Measurements from ENCODE around the gene IL7R.
"Not testable (repeated sequence)": the region's sequence is repeated elsewhere in the genome, so short reads cannot be mapped to it uniquely, and the experiment has no call there.

Gene IL7R

GRCh38 chr5:35842856-35843255 is 13.8 kb upstream of the IL7R start:
- H3K4me1 ChIP-seq (ENCODE audit: control insufficient read depth, insufficient read depth, low read length, unreplicated experiment) = peaks cover 10% of the 10 kb centered on the region
- no peak overlapping the region for H3K4me3 ChIP-seq (ENCODE audit: low read depth, low read length)
- H3K27ac ChIP-seq (ENCODE audit: low read depth, low read length) = no peak overlapping the region
- H2AFZ ChIP-seq (ENCODE audit: low read length, unreplicated experiment) = no peak overlapping the region
- H3K27me3 ChIP-seq (ENCODE audit: insufficient read depth, low read length) = no peaks in the 10 kb centered on the region
- no peaks in the 10 kb centered on the region for H3K36me3 ChIP-seq (ENCODE audit: insufficient read depth, low read length)
- no peaks in the 10 kb centered on the region for H3K79me2 ChIP-seq (ENCODE audit: control insufficient read depth, insufficient read depth, low read length, unreplicated experiment)

GRCh38 chr5:35845508-35845907 is 11.2 kb upstream of the IL7R start:
- not testable (repeated sequence) for H2AFZ ChIP-seq (ENCODE audit: low read length, unreplicated experiment); H3K4me3 ChIP-seq (ENCODE audit: low read depth, low read length); H3K36me3 ChIP-seq (ENCODE audit: insufficient read depth, low read length); H3K79me2 ChIP-seq (ENCODE audit: control insufficient read depth, insufficient read depth, low read length, unreplicated experiment); H3K27ac ChIP-seq (ENCODE audit: low read depth, low read length); H3K4me1 ChIP-seq (ENCODE audit: control insufficient read depth, insufficient read depth, low read length, unreplicated experiment); H3K27me3 ChIP-seq (ENCODE audit: insufficient read depth, low read length)

GRCh38 chr5:35847491-35847890 is 9.2 kb upstream of the IL7R start:
- H3K4me1 ChIP-seq (ENCODE audit: control insufficient read depth, insufficient read depth, low read length, unreplicated experiment) = peaks cover 11% of the 10 kb centered on the region
- H3K27ac ChIP-seq (ENCODE audit: low read depth, low read length) = no peak overlapping the region
- H3K27me3 ChIP-seq (ENCODE audit: insufficient read depth, low read length) = no peaks in the 10 kb centered on the region
- no peaks in the 10 kb centered on the region for H3K79me2 ChIP-seq (ENCODE audit: control insufficient read depth, insufficient read depth, low read length, unreplicated experiment)
- H2AFZ ChIP-seq (ENCODE audit: low read length, unreplicated experiment) = no peak overlapping the region
- no peaks in the 10 kb centered on the region for H3K36me3 ChIP-seq (ENCODE audit: insufficient read depth, low read length)
- H3K4me3 ChIP-seq (ENCODE audit: low read depth, low read length) = no peak overlapping the region

GRCh38 chr5:35847961-35848360 is 8.7 kb upstream of the IL7R start:
- no peaks in the 10 kb centered on the region for H3K27me3 ChIP-seq (ENCODE audit: insufficient read depth, low read length)
- no peaks in the 10 kb centered on the region for H3K79me2 ChIP-seq (ENCODE audit: control insufficient read depth, insufficient read depth, low read length, unreplicated experiment)
- no peak overlapping the region for H3K4me3 ChIP-seq (ENCODE audit: low read depth, low read length)
- H3K27ac ChIP-seq (ENCODE audit: low read depth, low read length) = no peak overlapping the region
- peaks cover 16% of the 10 kb centered on the region for H3K4me1 ChIP-seq (ENCODE audit: control insufficient read depth, insufficient read depth, low read length, unreplicated experiment)
- H3K36me3 ChIP-seq (ENCODE audit: insufficient read depth, low read length) = no peaks in the 10 kb centered on the region
- H2AFZ ChIP-seq (ENCODE audit: low read length, unreplicated experiment) = no peak overlapping the region

GRCh38 chr5:35849860-35850259 is 6.8 kb upstream of the IL7R start:
- Histone ChIP-seq H3K27ac (ENCODE audit: low read depth, low read length) (no peak overlapping the region), H3K4me1 (ENCODE audit: control insufficient read depth, insufficient read depth, low read length, unreplicated experiment) (peaks cover 34% of the 10 kb centered on the region), H3K79me2 (ENCODE audit: control insufficient read depth, insufficient read depth, low read length, unreplicated experiment) (no peaks in the 10 kb centered on the region), H3K27me3 (ENCODE audit: insufficient read depth, low read length) (no peaks in the 10 kb centered on the region), H3K4me3 (ENCODE audit: low read depth, low read length) (no peak overlapping the region), H2AFZ (ENCODE audit: low read length, unreplicated experiment) (no peak overlapping the region), H3K36me3 (ENCODE audit: insufficient read depth, low read length) (no peaks in the 10 kb centered on the region)

GRCh38 chr5:35850967-35851680 is 5.6 kb upstream of the IL7R start:
- Histone ChIP-seq H3K4me3 (ENCODE audit: low read depth, low read length) (peak overlapping the region; percentile 71), H3K79me2 (ENCODE audit: control insufficient read depth, insufficient read depth, low read length, unreplicated experiment) (no peaks in the 10 kb centered on the region), H2AFZ (ENCODE audit: low read length, unreplicated experiment) (peak overlapping the region; percentile 64), H3K27ac (ENCODE audit: low read depth, low read length) (peak overlapping the region; percentile 11; the same call in 1 of the 2 replicates), H3K27me3 (ENCODE audit: insufficient read depth, low read length) (no peaks in the 10 kb centered on the region), H3K4me1 (ENCODE audit: control insufficient read depth, insufficient read depth, low read length, unreplicated experiment) (peaks cover 46% of the 10 kb centered on the region), H3K36me3 (ENCODE audit: insufficient read depth, low read length) (no peaks in the 10 kb centered on the region)

GRCh38 chr5:35852084-35852734 is 4.5 kb upstream of the IL7R start:
- peak overlapping the region; percentile 64 for H2AFZ ChIP-seq (ENCODE audit: low read length, unreplicated experiment)
- peak overlapping the region; percentile 40; the same call in 1 of the 2 replicates for H3K27ac ChIP-seq (ENCODE audit: low read depth, low read length)
- H3K36me3 ChIP-seq (ENCODE audit: insufficient read depth, low read length) = no peaks in the 10 kb centered on the region
- peak overlapping the region; percentile 71 for H3K4me3 ChIP-seq (ENCODE audit: low read depth, low read length)
- H3K27me3 ChIP-seq (ENCODE audit: insufficient read depth, low read length) = no peaks in the 10 kb centered on the region
- no peaks in the 10 kb centered on the region for H3K79me2 ChIP-seq (ENCODE audit: control insufficient read depth, insufficient read depth, low read length, unreplicated experiment)
- H3K4me1 ChIP-seq (ENCODE audit: control insufficient read depth, insufficient read depth, low read length, unreplicated experiment) = peaks cover 49% of the 10 kb centered on the region

- Histone ChIP-seq H2AFZ (ENCODE audit: low read length, unreplicated experiment) (peak overlapping the region; percentile 64), H3K27ac (ENCODE audit: low read depth, low read length) (peak overlapping the region; percentile 40; the same call in 1 of the 2 replicates), H3K27me3 (ENCODE audit: insufficient read depth, low read length) (no peaks in the 10 kb centered on the region), H3K4me3 (ENCODE audit: low read depth, low read length) (peak overlapping the region; percentile 71; the same call in 1 of the 2 replicates), H3K79me2 (ENCODE audit: control insufficient read depth, insufficient read depth, low read length, unreplicated experiment) (no peaks in the 10 kb centered on the region), H3K4me1 (ENCODE audit: control insufficient read depth, insufficient read depth, low read length, unreplicated experiment) (peaks cover 52% of the 10 kb centered on the region), H3K36me3 (ENCODE audit: insufficient read depth, low read length) (no peaks in the 10 kb centered on the region)
Measured at GRCh38 chr5:35852773-35853172, 3.9 kb upstream of the IL7R start.

GRCh38 chr5:35853631-35854030 is 3.1 kb upstream of the IL7R start:
- peak overlapping the region; percentile 40 for H3K27ac ChIP-seq (ENCODE audit: low read depth, low read length)
- no peaks in the 10 kb centered on the region for H3K27me3 ChIP-seq (ENCODE audit: insufficient read depth, low read length)
- no peaks in the 10 kb centered on the region for H3K36me3 ChIP-seq (ENCODE audit: insufficient read depth, low read length)
- no peak overlapping the region for H2AFZ ChIP-seq (ENCODE audit: low read length, unreplicated experiment)
- peaks cover 54% of the 10 kb centered on the region for H3K4me1 ChIP-seq (ENCODE audit: control insufficient read depth, insufficient read depth, low read length, unreplicated experiment)
- H3K4me3 ChIP-seq (ENCODE audit: low read depth, low read length) = no peak overlapping the region
- peaks cover 1% of the 10 kb centered on the region for H3K79me2 ChIP-seq (ENCODE audit: control insufficient read depth, insufficient read depth, low read length, unreplicated experiment)

- Histone ChIP-seq H3K36me3 (ENCODE audit: insufficient read depth, low read length) (no peaks in the 10 kb centered on the region), H2AFZ (ENCODE audit: low read length, unreplicated experiment) (peak overlapping the region; percentile 37), H3K27me3 (ENCODE audit: insufficient read depth, low read length) (no peaks in the 10 kb centered on the region), H3K27ac (ENCODE audit: low read depth, low read length) (peak overlapping the region; percentile 8; the same call in 1 of the 2 replicates), H3K4me3 (ENCODE audit: low read depth, low read length) (no peak overlapping the region), H3K79me2 (ENCODE audit: control insufficient read depth, insufficient read depth, low read length, unreplicated experiment) (peaks cover 8% of the 10 kb centered on the region), H3K4me1 (ENCODE audit: control insufficient read depth, insufficient read depth, low read length, unreplicated experiment) (peaks cover 61% of the 10 kb centered on the region)
Measured at GRCh38 chr5:35854248-35854647, 2.4 kb upstream of the IL7R start.

GRCh38 chr5:35855187-35855586 is 1.5 kb upstream of the IL7R start:
- Histone ChIP-seq H3K79me2 (ENCODE audit: control insufficient read depth, insufficient read depth, low read length, unreplicated experiment) (peaks cover 17% of the 10 kb centered on the region), H3K27me3 (ENCODE audit: insufficient read depth, low read length) (no peaks in the 10 kb centered on the region), H3K36me3 (ENCODE audit: insufficient read depth, low read length) (no peaks in the 10 kb centered on the region), H3K4me3 (ENCODE audit: low read depth, low read length) (no peak overlapping the region), H2AFZ (ENCODE audit: low read length, unreplicated experiment) (peak overlapping the region; percentile 10), H3K27ac (ENCODE audit: low read depth, low read length) (peak overlapping the region; percentile 26; the same call in 1 of the 2 replicates), H3K4me1 (ENCODE audit: control insufficient read depth, insufficient read depth, low read length, unreplicated experiment) (peaks cover 70% of the 10 kb centered on the region)

All from ACC112 (cell line).